GM20000 (cell line): ENCODE measurements around the gene DGLUCY.
"Not testable (repeated sequence)": the region's sequence is repeated elsewhere in the genome, so short reads cannot be mapped to it uniquely, and the experiment has no call there.

Source experiments
- DNase-seq: peaks from one replicate; pipeline ENCODE4 v3.0.0; 2012; ENCODE audit warnings: low spot score
- TF ChIP-seq, protein P1 (sequence below): IDR thresholded peaks from 2 replicates; pipeline ENCODE4 v1.5.1; 2012; ENCODE audit warnings: mild to moderate bottlenecking, control low read depth; ENCODE audit errors: extremely low read depth, missing control alignments

The DGLUCY gene

DNA sequence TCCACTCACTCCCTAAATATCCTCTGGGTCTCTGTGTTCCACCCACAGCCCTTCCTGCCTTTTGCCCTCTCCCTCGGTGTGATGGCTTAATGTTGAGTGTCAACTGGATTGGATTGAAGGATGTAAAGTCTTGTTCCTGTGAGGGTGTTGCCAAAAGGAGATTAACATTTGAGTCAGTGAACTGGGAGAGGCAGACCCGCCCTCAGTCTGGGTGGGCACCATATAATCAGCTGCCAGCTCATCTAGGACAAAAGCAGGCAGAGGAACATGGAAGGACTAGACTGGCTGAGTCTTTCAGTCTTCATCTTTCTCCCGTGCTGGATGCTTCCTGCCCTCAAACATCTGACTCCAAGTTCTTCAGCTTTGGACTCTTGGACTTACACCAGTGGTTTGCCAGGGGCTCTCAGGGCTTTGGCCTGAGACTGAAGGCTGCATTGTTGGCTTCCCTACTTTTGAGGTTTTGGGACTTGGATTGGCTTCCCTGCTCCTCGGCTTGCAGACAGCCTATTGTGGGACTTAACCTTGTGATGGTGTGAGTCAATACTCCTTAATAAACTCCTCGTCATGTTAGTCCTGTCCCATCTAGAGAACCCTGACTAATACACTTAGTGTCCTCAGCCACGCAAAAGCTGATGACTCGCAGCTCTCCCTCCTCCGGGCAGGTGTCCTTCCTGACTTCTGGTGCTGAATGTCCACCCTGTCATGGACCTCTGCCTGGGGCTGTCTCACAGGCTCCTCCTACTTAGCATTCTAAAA is 5.9 kb downstream of the DGLUCY start:
- DNase-seq, result no peak
- TF ChIP-seq, protein P1, sequence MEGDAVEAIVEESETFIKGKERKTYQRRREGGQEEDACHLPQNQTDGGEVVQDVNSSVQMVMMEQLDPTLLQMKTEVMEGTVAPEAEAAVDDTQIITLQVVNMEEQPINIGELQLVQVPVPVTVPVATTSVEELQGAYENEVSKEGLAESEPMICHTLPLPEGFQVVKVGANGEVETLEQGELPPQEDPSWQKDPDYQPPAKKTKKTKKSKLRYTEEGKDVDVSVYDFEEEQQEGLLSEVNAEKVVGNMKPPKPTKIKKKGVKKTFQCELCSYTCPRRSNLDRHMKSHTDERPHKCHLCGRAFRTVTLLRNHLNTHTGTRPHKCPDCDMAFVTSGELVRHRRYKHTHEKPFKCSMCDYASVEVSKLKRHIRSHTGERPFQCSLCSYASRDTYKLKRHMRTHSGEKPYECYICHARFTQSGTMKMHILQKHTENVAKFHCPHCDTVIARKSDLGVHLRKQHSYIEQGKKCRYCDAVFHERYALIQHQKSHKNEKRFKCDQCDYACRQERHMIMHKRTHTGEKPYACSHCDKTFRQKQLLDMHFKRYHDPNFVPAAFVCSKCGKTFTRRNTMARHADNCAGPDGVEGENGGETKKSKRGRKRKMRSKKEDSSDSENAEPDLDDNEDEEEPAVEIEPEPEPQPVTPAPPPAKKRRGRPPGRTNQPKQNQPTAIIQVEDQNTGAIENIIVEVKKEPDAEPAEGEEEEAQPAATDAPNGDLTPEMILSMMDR, result no peak

DNA sequence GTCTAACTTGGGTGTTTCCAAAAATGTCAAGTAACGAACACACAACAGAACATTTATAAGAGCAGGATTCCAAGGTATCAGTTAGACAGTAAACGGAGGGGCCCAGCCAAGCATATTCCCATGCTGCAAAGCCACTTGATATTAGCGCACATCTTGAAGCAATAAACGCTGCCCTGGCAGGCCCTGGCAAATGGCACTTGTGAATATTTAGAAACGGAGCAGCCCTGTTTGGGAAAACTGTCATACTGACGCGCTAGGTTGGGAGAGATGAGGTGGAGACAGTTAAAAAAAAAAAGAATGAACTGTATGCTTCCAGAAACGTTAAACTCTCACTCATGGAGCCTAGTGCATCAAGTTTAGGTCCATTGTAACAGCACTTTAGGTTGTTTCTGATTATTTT is 9.3 kb downstream of the DGLUCY start:
- DNase-seq, result no peak

DNA sequence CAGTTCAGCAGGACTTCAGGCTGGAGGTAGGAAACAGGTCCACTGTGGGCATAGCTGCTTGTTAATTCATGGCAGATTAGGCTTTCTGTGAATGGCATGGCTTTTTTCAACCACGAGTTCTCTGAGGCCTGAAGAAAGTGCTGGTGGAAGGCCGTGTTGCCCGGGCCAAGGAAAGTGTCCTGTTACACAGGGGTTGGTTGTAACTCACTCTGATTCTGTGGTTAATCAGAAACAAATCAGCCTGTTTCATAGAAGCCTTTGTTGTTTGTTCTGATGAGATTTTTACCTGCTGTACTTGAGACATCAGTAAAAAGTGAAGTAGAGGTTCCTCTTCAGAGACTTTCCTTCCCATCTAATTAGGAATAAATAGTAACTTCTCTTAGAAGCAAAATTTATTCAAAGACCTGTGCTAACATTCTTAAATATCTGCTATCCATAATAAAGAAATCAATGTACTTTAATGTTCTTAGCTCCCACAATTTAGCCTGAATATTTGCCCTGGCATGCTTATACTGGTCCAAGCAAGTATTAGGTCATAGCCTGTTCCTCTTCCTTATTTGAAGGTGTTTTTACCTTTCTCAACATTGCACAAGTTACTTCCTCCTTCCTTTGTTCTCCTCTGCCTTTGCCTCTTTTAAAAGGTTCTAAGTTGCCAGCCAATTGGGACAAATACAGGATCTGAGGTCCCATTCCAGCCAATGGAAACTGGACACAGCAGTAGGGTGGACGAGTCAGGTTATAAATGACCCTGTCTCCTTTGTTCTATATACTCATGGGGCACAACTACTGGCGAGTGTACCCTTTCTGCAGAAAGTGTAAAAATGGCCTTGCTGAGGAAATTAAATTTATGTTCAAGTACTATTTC is 10.8 kb downstream of the DGLUCY start:
- not testable (repeated sequence) for DNase-seq

More for the DNA sequence above, 9.3 kb downstream of the DGLUCY start:
- TF ChIP-seq, protein P1, result no peak

DNA sequence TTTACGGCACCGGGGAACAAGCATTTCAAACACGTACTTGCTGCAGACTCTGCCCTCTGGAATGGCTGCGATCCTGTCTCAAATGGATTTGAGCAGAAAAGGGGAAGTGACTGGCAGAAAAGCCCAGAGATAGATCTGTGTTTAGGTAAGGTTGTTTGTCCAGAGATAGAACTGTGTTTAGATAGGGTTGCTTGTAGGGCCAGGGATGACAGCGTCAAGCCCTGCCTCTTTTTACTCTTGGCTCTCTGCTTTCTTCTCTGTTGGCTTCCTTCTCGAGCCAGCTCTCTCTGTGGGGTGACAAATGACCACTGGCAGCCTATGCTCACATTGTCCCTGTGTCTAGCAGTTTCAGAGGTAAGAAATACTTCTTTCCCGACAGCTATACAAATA is 11.4 kb downstream of the DGLUCY start:
- TF ChIP-seq, protein P1, result no peak
- no peak for DNase-seq

DNA sequence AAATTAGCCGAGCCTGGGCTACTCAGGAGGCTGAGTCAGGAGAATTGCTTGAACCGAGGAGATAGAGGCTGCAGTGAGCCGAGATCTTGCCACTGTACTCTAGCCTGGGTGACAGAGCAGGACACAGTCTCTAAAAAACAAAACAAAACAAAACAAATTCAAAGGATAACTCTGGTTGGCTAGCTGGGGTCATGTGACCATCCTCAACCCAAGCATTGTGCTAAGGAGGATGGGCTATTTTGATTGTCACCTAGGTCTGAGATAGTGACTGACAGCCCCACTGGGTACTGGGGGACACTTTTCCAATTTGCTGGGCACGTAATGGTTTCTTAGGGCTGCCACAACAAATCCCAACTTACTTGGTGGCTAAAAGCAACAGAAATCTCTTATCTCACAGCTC is 11.9 kb downstream of the DGLUCY start:
- TF ChIP-seq, protein P1, result no peak
- no peak for DNase-seq

DNA sequence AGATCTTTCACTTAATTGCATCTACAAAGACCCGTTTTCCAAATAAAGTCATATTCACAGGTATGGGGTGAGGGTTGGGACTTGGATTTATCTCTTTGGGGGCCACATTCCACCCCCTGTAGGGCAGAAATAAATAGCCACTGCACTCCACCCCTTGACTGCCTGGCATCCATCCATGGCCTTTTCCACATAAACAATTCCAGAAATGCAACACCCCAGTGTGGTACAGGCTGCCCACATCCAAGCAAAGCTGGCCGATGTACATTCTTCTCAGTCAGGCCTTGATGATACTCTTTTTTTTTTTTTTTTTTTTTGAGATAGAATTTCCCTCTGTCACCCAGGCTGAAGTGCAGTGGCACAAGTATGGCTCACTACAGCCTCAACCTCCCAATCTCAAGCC is 12.9 kb downstream of the DGLUCY start:
- DNase-seq, result no peak
- TF ChIP-seq, protein P1, result no peak

DNA sequence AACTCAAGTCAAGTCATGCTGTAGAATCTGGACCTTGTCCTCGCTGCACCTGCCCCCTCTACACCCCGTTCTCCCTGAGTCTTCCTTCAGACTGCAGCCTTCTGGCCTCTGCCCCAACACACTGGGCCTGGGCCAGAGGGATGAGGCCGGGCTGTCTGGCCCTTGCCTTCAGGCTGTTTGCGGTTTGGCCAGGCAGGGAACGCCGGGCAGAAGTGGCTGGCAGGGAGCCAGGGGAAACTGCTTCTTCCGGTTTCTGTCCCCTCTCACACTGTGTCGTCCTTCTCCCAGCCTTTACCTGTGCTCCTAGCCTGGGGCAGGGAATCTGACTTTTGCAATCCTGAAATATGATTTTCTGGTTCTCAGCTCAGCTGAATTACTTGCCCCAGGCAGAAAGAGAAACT is 13.5 kb downstream of the DGLUCY start:
- TF ChIP-seq, protein P1, result no peak
- no peak for DNase-seq
